Transverse colon (tissue), 4 donors: ENCODE measurements around the gene TOR1B. TPM values are rescaled to one million over a fixed set of nuclear protein-coding genes. Genes with fewer than 3 reads are reported as not detected.

Experiments
- DNase-seq: peaks from one replicate; pipeline ENCODE4 v3.0.0-alpha.2; 2019
- H3K27ac ChIP-seq, 4 donors: fragments of 200-600 bp; sonication (generic); 2 replicates each; pipeline ENCODE4 v1.5.1; 2016 to 2018; ENCODE audit warnings: inconsistent platforms in 4 of 4
- H3K27me3 ChIP-seq: fragments of 200-600 bp; sonication (generic); 2 replicates; pipeline ENCODE4 v1.5.1; 2017; ENCODE audit warnings: inconsistent platforms
- H3K36me3 ChIP-seq, 4 donors: fragments of 200-600 bp; sonication (generic); 2 replicates each; pipeline ENCODE4 v1.5.1; 2017 to 2019; ENCODE audit warnings: inconsistent platforms in 4 of 4
- H3K4me1 ChIP-seq, 4 donors: fragments of 200-600 bp; sonication (generic); 2 replicates each; pipeline ENCODE4 v1.5.1; 2017 to 2020; ENCODE audit warnings: inconsistent platforms in 4 of 4
- H3K4me3 ChIP-seq, 4 donors: fragments of 200-600 bp; sonication (generic); 1 replicate in 1 of 4; 2 replicates in 3 of 4; pipeline versions ENCODE4 v1.5.1 to v1.6.1; 2017 to 2019; ENCODE audit warnings: inconsistent platforms in 4 of 4
- H3K9me3 ChIP-seq, 2 donors: fragments of 200-600 bp; sonication (generic); 2 replicates each; pipeline ENCODE4 v1.5.1; 2017 to 2019; ENCODE audit warnings: inconsistent platforms in 2 of 2
- EP300 ChIP-seq: sonication (generic); formaldehyde crosslinking; IDR thresholded peaks from one replicate; pipeline ENCODE4 v1.6.1; 2017; ENCODE audit warnings: antibody characterized with exemption, low read depth
- POLR2A ChIP-seq: fragments of 450-650 bp; IDR thresholded peaks from one replicate; pipeline ENCODE4 v1.6.1; 2016; ENCODE audit warnings: antibody characterized with exemption, mild to moderate bottlenecking, moderate library complexity
- POLR2AphosphoS5 ChIP-seq, 3 donors: sonication (generic); formaldehyde crosslinking; IDR thresholded peaks; one replicate each; pipeline ENCODE4 v1.6.1; 2016; ENCODE audit warnings: antibody characterized with exemption in 3 of 3
- WGBS, 2 donors: methylation state at CpG; one replicate each; pipeline ENCODE4 v1.1.5; 2018; ENCODE audit warnings: low coverage in 1 of 2; 5-methylcytosine and 5-hydroxymethylcytosine counted together
- in situ Hi-C, 4 donors: fragments of 200-750 bp; cut with MboI; loops; one replicate each; pipeline versions ENCODE4 v1.15.0 to v1.15.1; 2017; ENCODE audit warnings: low sequenced_read_pairs in 3 of 4, low pct_ligation_motif_present in 1 of 4, low pct_unique_long_range_greater_than_20kb in 1 of 4
- intact Hi-C: fragments of 100-400 bp; cut with DNase I; formaldehyde crosslinking; loops from one replicate; pipeline ENCODE4 v1.15.1; 2023; ENCODE audit warnings: low total_unique reads
- total RNA-seq, 4 donors: library from RNA; depleted of rRNA; stranded (reverse); fragments of >200 nt; gene quantifications; one replicate each; pipeline ENCODE4 v1.1.0, GENCODE V29; 2016
- TF ChIP-seq, protein P1 (sequence below), 5 experiments: fragments of 200-600 bp in 3 of 5; fragments of 450-650 bp in 2 of 5; sonication (generic) in 3 of 5; IDR thresholded peaks; 1 replicate in 2 of 5; 2 replicates in 3 of 5; pipeline ENCODE4 v1.5.1; 2016 to 2017; ENCODE audit warnings: antibody characterized with exemption in 5 of 5, inconsistent platforms in 3 of 5, mild to moderate bottlenecking in 2 of 5, moderate library complexity in 1 of 5

Gene TOR1B
- total RNA-seq, 4 donors from 2014 or later = 49.0 to 105 (median 62.7) TPM

GRCh38 chr9:129810116-129810515 lies 7.1 kb downstream of the TOR1B start:
- TF ChIP-seq POLR2A (no peak), EP300 (no peak), POLR2AphosphoS5 (IDR thresholded peaks at IDR 0.05) (no peak)
- TF ChIP-seq, protein P1, sequence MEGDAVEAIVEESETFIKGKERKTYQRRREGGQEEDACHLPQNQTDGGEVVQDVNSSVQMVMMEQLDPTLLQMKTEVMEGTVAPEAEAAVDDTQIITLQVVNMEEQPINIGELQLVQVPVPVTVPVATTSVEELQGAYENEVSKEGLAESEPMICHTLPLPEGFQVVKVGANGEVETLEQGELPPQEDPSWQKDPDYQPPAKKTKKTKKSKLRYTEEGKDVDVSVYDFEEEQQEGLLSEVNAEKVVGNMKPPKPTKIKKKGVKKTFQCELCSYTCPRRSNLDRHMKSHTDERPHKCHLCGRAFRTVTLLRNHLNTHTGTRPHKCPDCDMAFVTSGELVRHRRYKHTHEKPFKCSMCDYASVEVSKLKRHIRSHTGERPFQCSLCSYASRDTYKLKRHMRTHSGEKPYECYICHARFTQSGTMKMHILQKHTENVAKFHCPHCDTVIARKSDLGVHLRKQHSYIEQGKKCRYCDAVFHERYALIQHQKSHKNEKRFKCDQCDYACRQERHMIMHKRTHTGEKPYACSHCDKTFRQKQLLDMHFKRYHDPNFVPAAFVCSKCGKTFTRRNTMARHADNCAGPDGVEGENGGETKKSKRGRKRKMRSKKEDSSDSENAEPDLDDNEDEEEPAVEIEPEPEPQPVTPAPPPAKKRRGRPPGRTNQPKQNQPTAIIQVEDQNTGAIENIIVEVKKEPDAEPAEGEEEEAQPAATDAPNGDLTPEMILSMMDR (IDR thresholded peaks at IDR 0.05) = no peak
- Histone ChIP-seq H3K4me1 (peaks cover 0 to 48% (median 23%) of the 10 kb centered on the region in 4 donors), H3K9me3 (no peaks in the 10 kb centered on the region), H3K36me3 (peaks cover 0 to 7% (median 2%) of the 10 kb centered on the region in 4 donors), H3K27me3 (no peaks in the 10 kb centered on the region), H3K4me3 (no peak overlapping the region), H3K27ac (peak overlapping the region; percentile 66 to 79 (median 69))
- intact Hi-C loops (no loop called here), in situ Hi-C loops (no loop called here)
- no peak for DNase-seq
- WGBS, 2 donors = 40 to 86% methylated on average over 1 to 11 of the region's 11 CpGs

DNA sequence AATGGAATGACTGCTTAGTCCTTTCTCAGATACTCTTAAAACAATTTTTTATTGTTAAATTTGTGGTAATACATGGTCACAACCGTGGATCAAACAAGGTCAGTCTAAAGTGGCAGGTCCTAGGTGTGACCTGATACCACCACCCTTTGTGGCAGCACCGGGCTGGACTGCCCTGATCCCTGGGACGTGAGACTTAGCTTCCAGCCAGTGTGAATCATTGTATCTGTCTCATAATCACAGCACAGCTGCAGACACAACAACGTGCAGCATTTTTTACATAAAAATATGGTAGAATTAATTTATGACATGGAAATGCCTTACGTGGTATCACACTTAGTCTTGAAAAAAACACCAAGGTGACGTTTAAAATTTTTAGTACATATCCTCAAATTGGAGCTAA lies 7.8 kb downstream of the TOR1B start:
- intact Hi-C loops (no loop called here), in situ Hi-C loops (no loop called here)
- Histone ChIP-seq H3K27ac (peak overlapping the region; percentile 66 to 79 (median 69)), H3K27me3 (no peaks in the 10 kb centered on the region), H3K9me3 (no peaks in the 10 kb centered on the region), H3K4me1 (peaks cover 0 to 41% (median 20%) of the 10 kb centered on the region in 4 donors), H3K36me3 (peaks cover 0 to 7% (median 2%) of the 10 kb centered on the region in 4 donors), H3K4me3 (peak overlapping the region in 1 of 4 donors; percentile 0)
- TF ChIP-seq EP300 = no peak
- no peak for TF ChIP-seq POLR2A
- TF ChIP-seq, protein P1 (IDR thresholded peaks at IDR 0.05) = no peak
- TF ChIP-seq POLR2AphosphoS5 (IDR thresholded peaks at IDR 0.05) = no peak
- 59 to 62% methylated on average over 6 of the region's 6 CpGs for WGBS, 2 donors
- DNase-seq = no peak

GRCh38 chr9:129811967-129812363 lies 9.0 kb downstream of the TOR1B start:
- TF ChIP-seq POLR2AphosphoS5 (IDR thresholded peaks at IDR 0.05) (no peak), EP300 (no peak), POLR2A (no peak)
- TF ChIP-seq, protein P1 (IDR thresholded peaks at IDR 0.05) = no peak

GRCh38 chr9:129812385-129812784 lies 9.4 kb downstream of the TOR1B start:
- H3K4me1 ChIP-seq = peaks cover 0 to 30% (median 20%) of the 10 kb centered on the region in 4 donors
- TF ChIP-seq EP300 (no peak), POLR2AphosphoS5 (IDR thresholded peaks at IDR 0.05) (peak in 1 of 3 donors; percentile 52), POLR2A (peak; percentile 37)
- TF ChIP-seq, protein P1 (IDR thresholded peaks at IDR 0.05) = no peak
- in situ Hi-C loops = no loop called here
- no peaks in the 10 kb centered on the region for H3K9me3 ChIP-seq
- peaks cover 0 to 8% (median 7%) of the 10 kb centered on the region in 4 donors for H3K36me3 ChIP-seq
- DNase-seq = peak; percentile 57
- WGBS, 2 donors = 58% methylated on average over 9 of the region's 9 CpGs; no CpG with 5 or more reads in 1 of the 2 donors
- intact Hi-C loops = no loop called here
- no peaks in the 10 kb centered on the region for H3K27me3 ChIP-seq
- H3K4me3 ChIP-seq = no peak overlapping the region
- H3K27ac ChIP-seq = peak overlapping the region; percentile 66 to 79 (median 68)

More at GRCh38 chr9:129811967-129812363, 9.0 kb downstream of the TOR1B start:
- in situ Hi-C loops = no loop called here
- no peak for DNase-seq
- Histone ChIP-seq H3K4me1 (peaks cover 0 to 30% (median 20%) of the 10 kb centered on the region in 4 donors), H3K36me3 (peaks cover 0 to 8% (median 7%) of the 10 kb centered on the region in 4 donors), H3K9me3 (no peaks in the 10 kb centered on the region), H3K27me3 (no peaks in the 10 kb centered on the region), H3K27ac (peak overlapping the region; percentile 66 to 79 (median 68)), H3K4me3 (no peak overlapping the region)
- WGBS, 2 donors = 36 to 100% methylated on average over 1 to 6 of the region's 6 CpGs
- intact Hi-C loops = no loop called here
